ENCODE results near the gene COL4A6. TPM values are rescaled to one million over a fixed set of nuclear protein-coding genes. Genes with fewer than 3 reads are reported as not detected.

Gene COL4A6
- total RNA-seq, 2 experiments from 2014 or later = not detected

GRCh38 chrX:108126661-108127060, 311.6 kb downstream of the COL4A6 start:
- peaks cover 6% of the 10 kb centered on the region for H3K36me3 Mint-ChIP-seq (ENCODE audit: low read depth)
- no peak overlapping the region for H3K27ac Mint-ChIP-seq
- no peaks in the 10 kb centered on the region for H3K4me1 Mint-ChIP-seq (ENCODE audit: low read depth)
- TF ChIP-seq, protein P1, sequence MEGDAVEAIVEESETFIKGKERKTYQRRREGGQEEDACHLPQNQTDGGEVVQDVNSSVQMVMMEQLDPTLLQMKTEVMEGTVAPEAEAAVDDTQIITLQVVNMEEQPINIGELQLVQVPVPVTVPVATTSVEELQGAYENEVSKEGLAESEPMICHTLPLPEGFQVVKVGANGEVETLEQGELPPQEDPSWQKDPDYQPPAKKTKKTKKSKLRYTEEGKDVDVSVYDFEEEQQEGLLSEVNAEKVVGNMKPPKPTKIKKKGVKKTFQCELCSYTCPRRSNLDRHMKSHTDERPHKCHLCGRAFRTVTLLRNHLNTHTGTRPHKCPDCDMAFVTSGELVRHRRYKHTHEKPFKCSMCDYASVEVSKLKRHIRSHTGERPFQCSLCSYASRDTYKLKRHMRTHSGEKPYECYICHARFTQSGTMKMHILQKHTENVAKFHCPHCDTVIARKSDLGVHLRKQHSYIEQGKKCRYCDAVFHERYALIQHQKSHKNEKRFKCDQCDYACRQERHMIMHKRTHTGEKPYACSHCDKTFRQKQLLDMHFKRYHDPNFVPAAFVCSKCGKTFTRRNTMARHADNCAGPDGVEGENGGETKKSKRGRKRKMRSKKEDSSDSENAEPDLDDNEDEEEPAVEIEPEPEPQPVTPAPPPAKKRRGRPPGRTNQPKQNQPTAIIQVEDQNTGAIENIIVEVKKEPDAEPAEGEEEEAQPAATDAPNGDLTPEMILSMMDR (IDR thresholded peaks at IDR 0.05) = no peak
- ATAC-seq = no peak
- H3K27me3 Mint-ChIP-seq = no peaks in the 10 kb centered on the region
- no peak overlapping the region for H3K4me3 Mint-ChIP-seq
- intact Hi-C loops (cut with micrococcal nuclease) = no loop called here
- H3K9me3 Mint-ChIP-seq = no peaks in the 10 kb centered on the region
- ChIA-PET POLR2A (no interaction called here), CTCF (interaction anchor here (1.2 kb wide), 1 partner anchor 106 kb away, joined by 3 read pairs; no protein-coding TSS in a partner anchor)
- no peak for DNase-seq

GRCh38 chrX:108123591-108124366, 314.4 kb downstream of the COL4A6 start:
- TF ChIP-seq, protein P1 (IDR thresholded peaks at IDR 0.05) = no peak
- Mint-ChIP-seq H3K27me3 (no peaks in the 10 kb centered on the region), H3K36me3 (ENCODE audit: low read depth) (no peaks in the 10 kb centered on the region), H3K9me3 (no peaks in the 10 kb centered on the region), H3K4me3 (no peak overlapping the region), H3K4me1 (ENCODE audit: low read depth) (no peaks in the 10 kb centered on the region), H3K27ac (no peak overlapping the region)
- ChIA-PET POLR2A (no interaction called here), CTCF (no interaction called here)
- ATAC-seq (no peak), DNase-seq (no peak)
- intact Hi-C loops (cut with micrococcal nuclease) = no loop called here

GRCh38 chrX:108122748-108123147, 315.5 kb downstream of the COL4A6 start:
- ChIA-PET CTCF (no interaction called here), POLR2A (no interaction called here)
- Mint-ChIP-seq H3K27ac (no peak overlapping the region), H3K4me3 (no peak overlapping the region), H3K27me3 (no peaks in the 10 kb centered on the region), H3K9me3 (no peaks in the 10 kb centered on the region), H3K36me3 (ENCODE audit: low read depth) (no peaks in the 10 kb centered on the region), H3K4me1 (ENCODE audit: low read depth) (no peaks in the 10 kb centered on the region)
- ATAC-seq = no peak
- DNase-seq = no peak
- TF ChIP-seq, protein P1 (IDR thresholded peaks at IDR 0.05) = no peak
- intact Hi-C loops (cut with micrococcal nuclease) = no loop called here

DNA sequence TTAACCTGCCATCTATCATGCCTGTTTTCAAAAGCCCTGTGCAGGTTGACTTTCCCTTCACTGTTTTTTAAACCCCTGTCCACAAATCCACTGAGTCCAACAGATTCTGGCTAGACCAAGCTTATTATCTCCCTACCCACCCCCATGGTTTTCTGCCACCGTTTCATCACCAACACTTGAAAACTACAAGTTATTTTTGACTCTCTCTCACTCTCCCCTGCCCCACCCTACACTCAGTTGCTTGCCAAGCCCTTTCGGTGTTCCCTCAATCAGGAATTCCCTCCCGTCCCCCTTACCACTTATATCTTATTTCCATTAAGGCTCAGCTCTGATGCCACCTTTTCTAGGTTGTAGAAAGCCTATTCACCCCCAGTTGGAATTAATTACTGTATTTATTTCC, 316.9 kb downstream of the COL4A6 start:
- Mint-ChIP-seq H3K9me3 (no peaks in the 10 kb centered on the region), H3K36me3 (ENCODE audit: low read depth) (no peaks in the 10 kb centered on the region), H3K4me3 (no peak overlapping the region), H3K4me1 (ENCODE audit: low read depth) (no peaks in the 10 kb centered on the region), H3K27me3 (no peaks in the 10 kb centered on the region), H3K27ac (no peak overlapping the region)
- TF ChIP-seq, protein P1 (IDR thresholded peaks at IDR 0.05) = no peak
- no peak for ATAC-seq
- intact Hi-C loops (cut with micrococcal nuclease) = no loop called here
- CTCF ChIA-PET = no interaction called here
- no peak for DNase-seq
- POLR2A ChIA-PET = no interaction called here

DNA sequence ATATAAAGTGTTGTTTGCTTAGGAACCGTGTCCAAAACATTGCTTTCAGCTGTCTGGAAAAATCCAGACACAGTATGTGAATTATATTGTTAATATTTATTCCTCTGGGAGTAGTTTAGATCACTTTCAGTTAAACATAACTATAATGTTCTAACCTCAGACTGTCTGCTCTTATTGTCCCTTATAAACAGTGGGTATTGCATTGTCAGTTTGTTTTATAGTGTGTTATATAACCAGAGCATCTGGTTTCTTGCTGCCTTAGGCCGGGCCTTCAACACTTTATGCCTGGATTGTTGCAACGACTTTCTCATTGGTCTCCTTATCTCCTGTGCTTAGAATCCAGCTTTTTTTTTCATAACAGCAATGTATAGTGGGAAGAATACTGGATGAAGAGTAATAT, 320.2 kb downstream of the COL4A6 start:
- no peak overlapping the region for H3K4me3 Mint-ChIP-seq
- POLR2A ChIA-PET = no interaction called here
- H3K36me3 Mint-ChIP-seq (ENCODE audit: low read depth) = no peaks in the 10 kb centered on the region
- H3K27me3 Mint-ChIP-seq = no peaks in the 10 kb centered on the region
- CTCF ChIA-PET = no interaction called here
- intact Hi-C loops (cut with micrococcal nuclease) = no loop called here
- ATAC-seq (no peak), DNase-seq (no peak)
- TF ChIP-seq, protein P1 (IDR thresholded peaks at IDR 0.05) = no peak
- peaks cover 5% of the 10 kb centered on the region for H3K4me1 Mint-ChIP-seq (ENCODE audit: low read depth)
- H3K27ac Mint-ChIP-seq = no peak overlapping the region
- H3K9me3 Mint-ChIP-seq = no peaks in the 10 kb centered on the region

All from activated CD8-positive, alpha-beta T cell treated with anti-CD3 and anti-CD28 coated beads for 36 hours (primary cell).